IPS DF 6.9 (cell line): ENCODE results near the gene FZD10.

ENCODE experiments used
- DNase-seq: peaks from one replicate; pipeline ENCODE4 v3.0.0-alpha.2; 2013; ENCODE audit warnings: low read depth, low spot score
- H3K27ac ChIP-seq: one replicate; pipeline ENCODE4 v1.5.1; 2013; ENCODE audit warnings: low read length, control low read depth
- H3K27me3 ChIP-seq: 2 replicates; pipeline ENCODE4 v1.6.1; 2013; ENCODE audit warnings: mild to moderate bottlenecking, low read length; ENCODE audit not compliant: control insufficient read depth, insufficient read depth
- H3K36me3 ChIP-seq: 2 replicates; pipeline ENCODE4 v1.6.1; 2013; ENCODE audit warnings: low read length; ENCODE audit not compliant: control insufficient read depth, insufficient read depth
- H3K4me1 ChIP-seq: 2 replicates; pipeline ENCODE4 v1.6.1; 2013; ENCODE audit warnings: low read length; ENCODE audit not compliant: control insufficient read depth, insufficient read depth
- H3K4me3 ChIP-seq: 2 replicates; pipeline ENCODE4 v1.5.1; 2013; ENCODE audit warnings: mild to moderate bottlenecking, low read length
- H3K9me3 ChIP-seq: 2 replicates; pipeline ENCODE4 v1.6.1; 2013; ENCODE audit warnings: low read length, inconsistent platforms; ENCODE audit not compliant: control insufficient read depth, insufficient read depth
- WGBS: extraction: QIAGEN DNeasy Blood & Tissue Kit; methylation state at CpG from one replicate; pipeline ENCODE4 v1.1.7; 2013; ENCODE audit warnings: mixed read lengths, missing lambda C conversion rate; ENCODE audit not compliant: insufficient read length, insufficient coverage; 5-methylcytosine and 5-hydroxymethylcytosine counted together

Gene FZD10

GRCh38 chr12:130131801-130132200 lies 30.5 kb upstream of the FZD10 start:
- Histone ChIP-seq H3K4me1 (no peaks in the 10 kb centered on the region), H3K36me3 (no peaks in the 10 kb centered on the region), H3K9me3 (peaks cover 55% of the 10 kb centered on the region), H3K4me3 (no peak overlapping the region), H3K27ac (no peak overlapping the region), H3K27me3 (no peaks in the 10 kb centered on the region)
- DNase-seq, result no peak
- WGBS, result no CpG with 5 or more reads among the region's 8 CpGs

GRCh38 chr12:130132831-130133511 lies 29.3 kb upstream of the FZD10 start:
- Histone ChIP-seq H3K9me3 (peaks cover 56% of the 10 kb centered on the region), H3K27ac (no peak overlapping the region), H3K4me3 (no peak overlapping the region), H3K4me1 (no peaks in the 10 kb centered on the region), H3K36me3 (no peaks in the 10 kb centered on the region), H3K27me3 (no peaks in the 10 kb centered on the region)
- no peak for DNase-seq
- WGBS, result no CpG with 5 or more reads among the region's 14 CpGs

GRCh38 chr12:130133851-130134562 lies 28.3 kb upstream of the FZD10 start:
- Histone ChIP-seq H3K27ac (no peak overlapping the region), H3K36me3 (no peaks in the 10 kb centered on the region), H3K27me3 (no peaks in the 10 kb centered on the region)

GRCh38 chr12:130134563-130134915 lies 27.7 kb upstream of the FZD10 start:
- Histone ChIP-seq H3K4me3 (no peak overlapping the region), H3K9me3 (peaks cover 45% of the 10 kb centered on the region), H3K4me1 (no peaks in the 10 kb centered on the region), H3K27me3 (no peaks in the 10 kb centered on the region), H3K36me3 (no peaks in the 10 kb centered on the region), H3K27ac (no peak overlapping the region)
- no peak for DNase-seq
- no CpG with 5 or more reads among the region's 8 CpGs for WGBS

More at GRCh38 chr12:130133851-130134562, 28.3 kb upstream of the FZD10 start:
- Histone ChIP-seq H3K4me3 (no peak overlapping the region), H3K9me3 (peaks cover 48% of the 10 kb centered on the region), H3K4me1 (no peaks in the 10 kb centered on the region)
- whole genome bisulfite sequencing, result no CpG with 5 or more reads among the region's 26 CpGs
- DNase-seq, result no peak

- Histone ChIP-seq H3K9me3 (peaks cover 48% of the 10 kb centered on the region), H3K4me3 (no peak overlapping the region), H3K27me3 (no peaks in the 10 kb centered on the region), H3K36me3 (no peaks in the 10 kb centered on the region), H3K4me1 (no peaks in the 10 kb centered on the region), H3K27ac (no peak overlapping the region)
- DNase-seq, result no peak
- no CpG with 5 or more reads among the region's 11 CpGs for WGBS
Observed at GRCh38 chr12:130136509-130137039, 25.7 kb upstream of the FZD10 start.

GRCh38 chr12:130137040-130138018 lies 24.9 kb upstream of the FZD10 start:
- no peak overlapping the region for H3K4me3 ChIP-seq
- no peak for DNase-seq
- no CpG with 5 or more reads among the region's 26 CpGs for WGBS
- H3K4me1 ChIP-seq, result no peaks in the 10 kb centered on the region
- peaks cover 47% of the 10 kb centered on the region for H3K9me3 ChIP-seq
- no peaks in the 10 kb centered on the region for H3K27me3 ChIP-seq
- no peaks in the 10 kb centered on the region for H3K36me3 ChIP-seq
- H3K27ac ChIP-seq, result no peak overlapping the region

GRCh38 chr12:130138478-130138877 lies 23.8 kb upstream of the FZD10 start:
- Histone ChIP-seq H3K27ac (no peak overlapping the region), H3K4me3 (no peak overlapping the region), H3K9me3 (peaks cover 44% of the 10 kb centered on the region), H3K36me3 (no peaks in the 10 kb centered on the region), H3K4me1 (no peaks in the 10 kb centered on the region), H3K27me3 (no peaks in the 10 kb centered on the region)
- no peak for DNase-seq
- WGBS, result no CpG with 5 or more reads among the region's 20 CpGs

GRCh38 chr12:130139567-130140421 lies 22.5 kb upstream of the FZD10 start:
- WGBS, result no CpG with 5 or more reads among the region's 25 CpGs
- no peak overlapping the region for H3K4me3 ChIP-seq
- no peaks in the 10 kb centered on the region for H3K27me3 ChIP-seq
- no peaks in the 10 kb centered on the region for H3K4me1 ChIP-seq
- no peak for DNase-seq
- peaks cover 44% of the 10 kb centered on the region for H3K9me3 ChIP-seq
- no peaks in the 10 kb centered on the region for H3K36me3 ChIP-seq
- no peak overlapping the region for H3K27ac ChIP-seq

- Histone ChIP-seq H3K4me1 (no peaks in the 10 kb centered on the region), H3K9me3 (peaks cover 37% of the 10 kb centered on the region), H3K4me3 (no peak overlapping the region), H3K27ac (no peak overlapping the region), H3K27me3 (no peaks in the 10 kb centered on the region), H3K36me3 (no peaks in the 10 kb centered on the region)
- no CpG with 5 or more reads among the region's 11 CpGs for WGBS
- no peak for DNase-seq
Observed at GRCh38 chr12:130141105-130141504, 21.2 kb upstream of the FZD10 start.
